Measurements from ENCODE around the gene A3GALT2. TPM values are rescaled to one million over a fixed set of nuclear protein-coding genes. Genes with fewer than 3 reads are reported as not detected.
"Not testable (repeated sequence)": the region's sequence is repeated elsewhere in the genome, so short reads cannot be mapped to it uniquely, and the experiment has no call there.

Gene A3GALT2
- total RNA-seq, 1 donor from 2014 or later, result not detected

DNA sequence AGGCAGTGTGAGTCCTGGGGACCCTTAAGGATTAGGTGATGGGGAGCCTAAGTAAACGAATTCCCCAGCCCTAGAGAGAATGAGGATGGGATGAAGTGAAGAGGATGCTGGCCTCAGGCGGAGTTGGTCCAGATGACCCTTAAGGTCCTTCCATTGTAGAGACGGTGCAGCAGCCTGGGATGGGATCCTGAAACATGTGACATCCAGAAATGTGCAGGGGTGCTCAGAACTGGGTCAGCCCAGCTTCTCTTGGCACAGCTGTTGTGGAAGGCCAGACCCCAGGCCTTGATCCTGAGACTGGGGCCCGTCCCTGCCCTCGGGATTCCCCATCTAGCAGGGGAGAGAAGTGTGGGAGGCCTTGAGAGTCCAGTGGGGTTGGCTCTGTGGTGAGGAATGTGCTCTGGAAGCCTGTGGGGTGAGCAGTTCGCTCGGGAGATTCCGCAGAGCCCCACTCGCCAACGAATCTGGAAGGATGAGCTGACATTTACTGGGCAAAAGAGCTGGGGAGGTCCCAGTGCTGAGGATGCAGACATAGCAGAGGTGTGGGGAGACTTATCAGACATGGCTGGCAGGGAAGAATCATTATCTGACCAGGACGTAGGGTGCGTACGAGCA is 28.1 kb downstream of the A3GALT2 start:
- Histone ChIP-seq H3K27me3 (ENCODE audit: control insufficient read depth, insufficient read depth, low read length) (no peaks in the 10 kb centered on the region), H3K4me3 (ENCODE audit: low read depth, low read length) (no peak overlapping the region), H3K36me3 (ENCODE audit: control insufficient read depth, insufficient read depth, low read length) (peaks cover 4% of the 10 kb centered on the region)
- TF ChIP-seq, protein P1, sequence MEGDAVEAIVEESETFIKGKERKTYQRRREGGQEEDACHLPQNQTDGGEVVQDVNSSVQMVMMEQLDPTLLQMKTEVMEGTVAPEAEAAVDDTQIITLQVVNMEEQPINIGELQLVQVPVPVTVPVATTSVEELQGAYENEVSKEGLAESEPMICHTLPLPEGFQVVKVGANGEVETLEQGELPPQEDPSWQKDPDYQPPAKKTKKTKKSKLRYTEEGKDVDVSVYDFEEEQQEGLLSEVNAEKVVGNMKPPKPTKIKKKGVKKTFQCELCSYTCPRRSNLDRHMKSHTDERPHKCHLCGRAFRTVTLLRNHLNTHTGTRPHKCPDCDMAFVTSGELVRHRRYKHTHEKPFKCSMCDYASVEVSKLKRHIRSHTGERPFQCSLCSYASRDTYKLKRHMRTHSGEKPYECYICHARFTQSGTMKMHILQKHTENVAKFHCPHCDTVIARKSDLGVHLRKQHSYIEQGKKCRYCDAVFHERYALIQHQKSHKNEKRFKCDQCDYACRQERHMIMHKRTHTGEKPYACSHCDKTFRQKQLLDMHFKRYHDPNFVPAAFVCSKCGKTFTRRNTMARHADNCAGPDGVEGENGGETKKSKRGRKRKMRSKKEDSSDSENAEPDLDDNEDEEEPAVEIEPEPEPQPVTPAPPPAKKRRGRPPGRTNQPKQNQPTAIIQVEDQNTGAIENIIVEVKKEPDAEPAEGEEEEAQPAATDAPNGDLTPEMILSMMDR (IDR thresholded peaks at IDR 0.05; ENCODE audit: insufficient read depth, low read length, poor library complexity, severe bottlenecking), result no peak
- DNase-seq (ENCODE audit: low read depth), result no peak

DNA sequence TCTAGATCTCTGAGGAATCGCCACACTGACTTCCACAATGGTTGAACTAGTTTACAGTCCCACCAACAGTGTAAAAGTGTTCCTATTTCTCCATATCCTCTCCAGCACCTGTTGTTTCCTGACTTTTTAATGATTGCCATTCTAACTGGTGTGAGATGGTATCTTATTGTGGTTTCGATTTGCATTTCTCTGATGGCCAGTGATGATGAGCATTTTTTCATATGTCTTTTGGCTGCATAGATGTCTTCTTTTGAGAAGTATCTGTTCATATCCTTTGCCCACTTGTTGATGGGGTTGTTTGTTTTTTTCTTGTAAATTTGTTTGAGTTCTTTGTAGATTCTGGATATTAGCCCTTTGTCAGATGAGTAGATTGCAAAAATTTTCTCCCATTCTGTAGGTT is 30.3 kb downstream of the A3GALT2 start:
- H3K36me3 ChIP-seq (ENCODE audit: control insufficient read depth, insufficient read depth, low read length); DNase-seq (ENCODE audit: low read depth); H3K4me3 ChIP-seq (ENCODE audit: low read depth, low read length); H3K27me3 ChIP-seq (ENCODE audit: control insufficient read depth, insufficient read depth, low read length): not testable (repeated sequence)

DNA sequence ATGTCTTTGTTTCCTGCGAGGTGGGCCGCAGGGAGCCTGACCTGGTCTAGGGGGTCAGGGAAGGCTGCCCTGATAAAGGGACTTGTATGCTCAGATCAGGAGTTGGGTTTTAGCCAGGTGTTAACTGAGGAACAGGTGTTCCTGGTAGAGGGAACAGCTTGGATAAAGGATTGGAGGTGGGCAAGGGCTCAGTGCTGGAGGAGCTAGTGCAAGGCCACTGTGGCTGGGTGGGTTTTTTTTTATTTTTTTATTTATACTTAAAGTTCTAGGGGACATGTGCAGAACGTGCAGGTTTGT is 31.1 kb downstream of the A3GALT2 start:
- DNase-seq (ENCODE audit: low read depth), result no peak
- TF ChIP-seq, protein P1 (IDR thresholded peaks at IDR 0.05; ENCODE audit: insufficient read depth, low read length, poor library complexity, severe bottlenecking), result no peak
- Histone ChIP-seq H3K36me3 (ENCODE audit: control insufficient read depth, insufficient read depth, low read length) (peaks cover 1% of the 10 kb centered on the region), H3K27me3 (ENCODE audit: control insufficient read depth, insufficient read depth, low read length) (no peaks in the 10 kb centered on the region), H3K4me3 (ENCODE audit: low read depth, low read length) (no peak overlapping the region)

DNA sequence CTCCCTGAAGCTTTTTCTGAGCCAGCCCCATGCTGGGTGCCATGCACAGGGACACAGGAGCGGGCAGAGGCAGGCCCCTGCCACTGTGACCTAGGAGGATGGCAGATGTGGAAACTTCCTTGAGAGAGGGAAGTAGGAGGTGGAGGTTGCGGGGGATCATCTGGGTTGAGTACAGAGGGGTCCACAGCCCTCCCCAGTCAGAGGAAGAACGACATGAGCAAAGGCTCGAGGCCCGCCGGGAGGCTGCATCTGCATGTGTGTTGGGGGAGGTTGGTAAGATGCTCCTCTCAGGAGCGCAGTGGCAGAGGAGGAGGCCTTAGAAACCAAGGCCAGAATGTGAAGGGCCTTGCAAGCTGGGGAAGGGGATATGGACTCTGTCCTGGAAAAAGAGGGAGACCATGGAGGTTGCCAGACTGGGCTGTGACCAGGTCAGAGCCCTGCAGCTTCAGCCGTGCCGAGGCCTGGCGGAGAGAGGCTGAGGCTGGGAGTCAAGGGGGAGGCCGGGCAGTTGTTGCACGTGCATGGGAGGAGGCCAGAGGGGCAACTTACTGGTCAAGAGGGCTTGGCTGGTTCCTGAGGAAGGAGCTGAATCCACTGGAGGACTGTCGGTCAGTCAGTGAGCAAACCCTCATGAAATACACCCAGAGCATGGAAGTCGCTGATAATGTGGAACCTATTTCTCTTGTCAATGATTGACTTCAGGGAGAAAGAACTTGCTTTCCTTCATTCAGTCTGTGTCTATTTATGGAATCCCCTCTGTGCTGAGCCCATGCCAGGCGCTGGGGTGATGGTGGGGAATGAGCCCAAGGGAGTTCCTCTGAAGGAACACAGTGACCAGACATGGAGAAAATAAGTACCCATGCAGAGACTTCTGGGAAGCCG is 31.7 kb downstream of the A3GALT2 start:
- TF ChIP-seq, protein P1 (IDR thresholded peaks at IDR 0.05; ENCODE audit: insufficient read depth, low read length, poor library complexity, severe bottlenecking), result no peak

DNA sequence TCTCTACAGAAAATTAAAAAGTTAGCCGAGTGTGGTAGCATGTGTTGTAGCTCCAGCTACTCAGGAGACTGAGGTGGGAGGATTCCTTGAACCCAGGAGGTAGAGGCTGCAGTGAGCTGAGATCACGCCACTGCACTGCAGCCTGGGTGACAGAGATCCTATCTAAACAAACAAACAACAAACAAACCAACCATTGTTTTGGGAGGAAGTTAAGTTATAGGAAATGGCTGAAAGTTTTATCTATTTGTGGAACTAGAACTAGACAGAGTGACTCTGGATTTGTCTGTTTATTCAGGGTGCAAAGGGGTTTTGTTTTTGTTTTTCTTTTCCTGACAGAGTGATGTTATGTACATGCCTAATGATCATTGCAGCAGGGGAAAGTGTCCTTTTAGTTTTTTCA is 33.6 kb downstream of the A3GALT2 start:
- H3K36me3 ChIP-seq (ENCODE audit: control insufficient read depth, insufficient read depth, low read length), result peaks cover 1% of the 10 kb centered on the region
- DNase-seq (ENCODE audit: low read depth), result no peak
- TF ChIP-seq, protein P1 (IDR thresholded peaks at IDR 0.05; ENCODE audit: insufficient read depth, low read length, poor library complexity, severe bottlenecking), result no peak
- no peaks in the 10 kb centered on the region for H3K27me3 ChIP-seq (ENCODE audit: control insufficient read depth, insufficient read depth, low read length)
- H3K4me3 ChIP-seq (ENCODE audit: low read depth, low read length), result no peak overlapping the region

More for the DNA sequence above, 31.7 kb downstream of the A3GALT2 start:
- no peak for DNase-seq (ENCODE audit: low read depth)
- Histone ChIP-seq H3K27me3 (ENCODE audit: control insufficient read depth, insufficient read depth, low read length) (no peaks in the 10 kb centered on the region), H3K4me3 (ENCODE audit: low read depth, low read length) (no peak overlapping the region), H3K36me3 (ENCODE audit: control insufficient read depth, insufficient read depth, low read length) (peaks cover 1% of the 10 kb centered on the region)

DNA sequence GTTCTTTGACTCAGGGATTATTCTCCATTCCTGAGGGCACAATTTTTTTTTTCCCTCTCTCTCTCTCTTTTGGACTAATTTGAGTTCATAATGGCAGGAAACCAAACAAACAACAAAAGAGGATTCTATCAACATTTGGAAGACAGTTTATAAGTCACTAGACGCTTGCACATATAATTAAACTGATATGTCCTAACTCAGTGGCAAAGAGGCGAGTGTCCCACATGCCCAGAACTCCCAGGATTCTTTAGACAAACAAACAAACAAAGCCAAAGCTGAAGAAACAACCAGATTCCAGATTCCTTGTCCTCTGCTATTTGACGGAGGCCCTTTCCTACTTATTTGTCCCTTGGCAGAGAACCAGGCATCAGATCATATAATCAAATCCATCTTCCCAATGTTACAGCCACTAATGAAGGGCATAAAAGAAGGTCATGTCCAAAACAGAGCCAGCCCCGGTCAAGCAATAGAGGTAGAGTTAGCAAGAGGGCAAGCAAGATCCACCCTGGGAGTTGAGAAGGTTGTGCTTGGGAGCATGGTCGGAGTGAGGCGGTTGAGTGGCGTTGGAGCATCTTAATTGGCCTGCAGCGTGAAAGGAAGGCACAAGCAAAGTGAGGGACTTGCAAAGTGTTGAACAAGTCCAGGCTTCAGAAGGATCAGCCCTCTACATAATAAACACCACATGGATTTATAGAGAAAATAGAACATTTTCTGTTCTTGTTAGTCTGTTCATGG is 34.3 kb downstream of the A3GALT2 start:
- Histone ChIP-seq H3K4me3 (ENCODE audit: low read depth, low read length) (no peak overlapping the region), H3K36me3 (ENCODE audit: control insufficient read depth, insufficient read depth, low read length) (peaks cover 1% of the 10 kb centered on the region), H3K27me3 (ENCODE audit: control insufficient read depth, insufficient read depth, low read length) (no peaks in the 10 kb centered on the region)
- DNase-seq (ENCODE audit: low read depth), result no peak
- TF ChIP-seq, protein P1 (IDR thresholded peaks at IDR 0.05; ENCODE audit: insufficient read depth, low read length, poor library complexity, severe bottlenecking), result no peak
